SW 1271 (cell line): Measurements from ENCODE around the gene CPA5.

ENCODE experiments used
- DNase-seq, 2 experiments: peaks; one replicate each; lab custom pipeline; 2025; lab: John Stamatoyannopoulos, UW

The CPA5 gene

DNA sequence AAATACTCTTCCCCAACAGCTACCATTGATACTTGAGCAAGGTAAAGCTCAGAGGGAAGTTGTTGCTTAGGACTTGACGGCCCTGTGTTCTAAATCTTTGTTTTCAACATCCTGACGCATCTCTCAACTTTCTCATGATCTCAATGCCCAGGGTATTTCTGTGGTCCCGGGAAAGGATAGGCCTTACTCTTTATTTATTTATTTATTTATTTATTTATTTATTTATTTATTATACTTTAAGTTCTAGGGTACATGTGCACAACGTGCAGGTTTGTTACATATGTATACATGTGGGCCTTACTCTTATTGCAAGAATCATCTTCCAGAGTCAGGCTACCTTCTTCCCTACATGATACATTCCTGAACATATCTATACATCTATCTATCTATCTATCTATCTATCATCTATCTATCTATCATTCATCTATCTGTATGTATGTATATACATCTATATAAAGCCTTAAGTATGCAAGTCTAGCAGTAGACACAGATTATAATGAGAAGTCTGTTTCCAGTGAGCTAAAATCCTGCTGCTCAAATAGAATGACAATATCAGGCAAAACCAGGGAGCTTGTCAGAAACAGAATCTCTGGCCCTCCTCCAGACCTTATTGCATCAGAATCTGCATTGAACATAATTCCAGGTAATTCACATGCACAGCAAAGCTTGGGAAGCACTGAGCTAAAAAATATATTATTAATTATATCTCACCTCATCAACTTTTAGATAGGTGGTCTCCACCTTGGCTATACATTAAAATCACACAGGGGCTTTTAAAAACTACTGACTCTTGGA is 12.2 kb upstream of the CPA5 start:
- no peak for DNase-seq

DNA sequence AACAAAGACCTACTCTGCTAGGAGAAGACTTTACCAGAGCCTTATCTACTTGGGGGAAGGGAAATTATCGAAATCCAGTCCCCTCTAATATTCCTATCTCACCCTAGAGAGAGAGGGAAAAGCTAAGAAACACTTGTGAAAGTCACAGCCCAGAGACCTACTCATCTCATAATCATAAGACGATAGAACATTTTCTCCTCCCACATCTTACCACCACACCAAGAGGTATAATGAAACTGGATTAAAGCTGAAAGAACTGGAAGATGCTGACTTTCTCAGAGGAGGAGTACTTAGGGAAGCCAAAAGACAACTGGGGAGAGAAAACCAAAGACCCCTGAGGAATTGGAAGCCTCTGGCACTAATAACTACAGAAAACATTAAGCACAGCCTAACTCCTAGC is 10.8 kb upstream of the CPA5 start:
- no peak for DNase-seq

DNA sequence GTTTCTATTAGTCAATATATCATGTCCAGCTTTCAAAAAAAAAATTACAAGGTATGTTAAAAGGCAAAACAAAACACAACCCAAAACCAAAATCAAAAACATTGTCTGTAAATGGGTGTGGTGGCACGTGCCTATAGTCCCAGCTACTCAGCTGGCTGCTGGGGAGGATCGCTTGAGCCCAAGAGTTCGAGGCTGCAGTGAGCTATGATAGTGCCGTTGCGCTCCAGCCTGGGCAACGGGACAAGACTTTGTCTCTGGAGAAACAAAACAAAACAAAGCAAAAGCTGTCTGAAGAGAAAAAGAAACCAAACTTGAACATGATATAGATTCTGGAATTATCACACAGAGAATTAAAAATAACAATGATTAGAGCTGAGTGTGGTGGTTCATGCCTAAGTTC is 10.3 kb upstream of the CPA5 start:
- no peak for DNase-seq

DNA sequence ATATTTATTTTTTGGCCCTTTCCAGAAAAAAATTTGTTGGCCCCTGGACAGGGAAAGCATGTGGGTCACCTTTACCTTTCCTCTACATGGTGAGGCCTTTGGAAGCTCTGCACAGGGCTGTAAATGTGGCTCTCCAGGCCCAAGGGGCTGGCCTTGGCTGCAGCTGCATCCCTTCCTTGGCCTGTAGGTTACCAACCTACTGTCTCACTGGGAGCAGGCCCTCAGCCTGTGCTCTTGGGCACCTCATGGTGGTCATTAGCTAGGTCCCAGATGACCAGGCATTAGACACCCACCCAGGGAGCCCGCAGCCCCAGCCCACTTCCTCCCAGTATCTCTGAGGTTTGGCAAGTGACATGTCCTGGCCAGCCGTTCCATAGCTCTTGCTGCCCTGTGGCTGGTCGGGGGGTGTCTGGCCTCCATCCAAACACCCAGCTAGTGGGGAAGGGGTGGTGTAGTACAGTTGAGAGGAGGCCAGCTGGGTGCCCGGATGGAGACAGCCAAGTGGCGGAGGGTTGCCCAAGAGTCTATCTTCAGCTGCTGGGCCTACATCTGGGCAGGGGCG is 7.1 kb upstream of the CPA5 start:
- DNase-seq, result no peak

DNA sequence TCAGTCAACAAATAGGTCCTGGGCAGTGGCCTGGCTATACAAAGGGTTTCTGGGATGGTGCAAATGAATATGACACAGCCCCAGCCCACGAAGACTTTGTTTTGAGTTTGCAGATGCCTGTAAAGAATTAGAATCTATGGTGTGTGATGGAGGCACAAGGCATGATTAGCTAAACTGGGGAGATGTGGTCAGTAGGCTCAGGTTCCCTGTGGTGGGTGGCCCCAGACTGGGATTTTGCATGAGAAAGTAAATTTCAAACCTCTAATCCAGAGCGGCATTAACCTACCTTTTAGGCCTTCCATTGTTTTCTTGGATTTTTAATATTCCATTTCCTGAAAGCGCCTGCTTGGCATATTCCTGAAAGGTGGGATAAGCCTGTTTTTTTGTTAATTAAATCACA is 6.4 kb upstream of the CPA5 start:
- no peak for DNase-seq

DNA sequence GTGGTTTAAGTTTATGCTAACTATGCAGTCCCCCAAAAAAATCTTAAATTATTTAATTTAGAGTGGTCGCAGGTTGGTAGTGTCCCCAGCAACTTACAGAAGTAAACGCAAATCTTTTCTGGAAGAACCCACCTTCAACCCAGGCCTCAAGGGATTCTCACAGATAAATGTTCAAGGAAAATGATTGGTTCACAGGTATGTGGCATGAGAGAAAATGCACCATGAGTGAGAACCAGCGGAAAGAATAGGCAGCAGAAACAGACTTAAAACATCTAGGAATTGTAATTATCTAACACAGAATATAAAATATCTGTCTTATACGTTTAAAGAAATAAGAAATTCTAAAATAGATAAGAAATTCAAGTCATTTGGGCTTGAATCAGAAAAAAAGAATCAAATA is 2.7 kb upstream of the CPA5 start:
- no peak for DNase-seq

DNA sequence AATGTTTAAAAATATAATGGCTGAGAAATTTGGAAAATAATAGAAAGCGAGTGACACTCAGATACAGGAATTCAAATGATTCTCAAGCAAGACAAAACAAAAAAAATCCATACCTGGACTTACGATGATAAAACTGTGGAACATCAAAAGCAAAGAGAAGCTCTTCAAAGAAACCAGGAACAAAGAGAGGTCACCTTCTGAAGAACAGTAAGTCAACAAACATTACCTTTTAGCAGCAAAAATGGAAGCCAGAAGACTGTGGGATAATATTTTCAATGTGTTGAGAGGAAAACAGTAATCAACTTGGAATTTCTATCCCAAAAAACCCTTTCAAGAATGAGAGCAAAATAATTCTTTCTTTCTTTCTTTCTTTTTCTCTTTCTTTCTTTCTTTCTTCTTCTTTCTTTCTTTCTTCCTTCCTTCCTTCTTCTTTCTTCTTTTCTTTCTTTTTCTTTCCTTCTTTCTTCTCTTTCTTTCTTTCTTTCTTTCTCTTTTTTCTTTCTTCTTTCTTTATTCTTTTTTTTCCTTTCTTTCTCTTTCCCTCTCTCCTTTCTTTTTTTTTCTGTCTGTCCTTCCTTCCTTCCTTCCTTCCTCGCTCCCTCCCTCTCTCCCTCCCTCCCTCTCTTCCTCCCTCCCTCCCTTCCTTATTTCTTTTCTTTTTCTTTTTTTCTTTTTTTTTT is 1.8 kb upstream of the CPA5 start:
- no peak for DNase-seq

DNA sequence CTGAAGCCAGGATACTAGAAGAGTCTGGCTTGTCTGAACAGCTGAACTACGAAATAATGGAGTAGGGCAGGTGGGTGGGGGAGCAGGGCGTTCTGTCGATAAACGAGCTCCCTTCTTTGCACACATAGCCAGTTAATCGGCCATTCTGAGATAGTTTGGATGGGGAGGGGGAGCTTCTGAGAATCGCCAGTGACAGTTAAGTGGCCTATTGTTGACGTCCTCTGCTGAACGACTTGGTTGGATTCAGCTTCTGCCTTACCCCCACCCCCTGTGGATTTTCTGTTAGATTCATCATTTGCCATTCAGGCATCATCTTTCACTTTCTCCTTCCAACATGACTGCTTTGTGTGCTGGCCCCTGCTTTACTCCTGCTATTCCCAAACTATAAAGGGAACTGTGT is 520 bp downstream of the CPA5 start:
- no peak for DNase-seq

DNA sequence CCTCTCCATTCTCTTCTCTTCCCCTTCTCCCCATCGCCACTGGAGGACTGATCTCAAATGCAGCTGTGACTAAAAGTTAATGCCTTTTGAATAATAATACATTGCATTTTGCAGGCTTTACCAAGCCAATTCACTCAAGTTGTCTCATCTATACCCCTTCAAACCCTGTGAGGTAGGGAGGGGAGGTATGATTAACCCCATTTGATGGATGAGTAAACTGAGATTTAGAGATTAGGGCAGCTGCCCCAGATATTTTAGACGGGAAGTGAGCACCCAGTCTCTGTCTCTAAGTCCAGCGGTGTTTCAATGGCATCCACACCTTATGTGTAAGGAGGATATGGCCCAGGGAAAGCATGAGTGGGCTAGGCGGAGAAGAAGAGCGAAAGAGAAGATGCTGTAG is 1.1 kb downstream of the CPA5 start:
- no peak for DNase-seq

DNA sequence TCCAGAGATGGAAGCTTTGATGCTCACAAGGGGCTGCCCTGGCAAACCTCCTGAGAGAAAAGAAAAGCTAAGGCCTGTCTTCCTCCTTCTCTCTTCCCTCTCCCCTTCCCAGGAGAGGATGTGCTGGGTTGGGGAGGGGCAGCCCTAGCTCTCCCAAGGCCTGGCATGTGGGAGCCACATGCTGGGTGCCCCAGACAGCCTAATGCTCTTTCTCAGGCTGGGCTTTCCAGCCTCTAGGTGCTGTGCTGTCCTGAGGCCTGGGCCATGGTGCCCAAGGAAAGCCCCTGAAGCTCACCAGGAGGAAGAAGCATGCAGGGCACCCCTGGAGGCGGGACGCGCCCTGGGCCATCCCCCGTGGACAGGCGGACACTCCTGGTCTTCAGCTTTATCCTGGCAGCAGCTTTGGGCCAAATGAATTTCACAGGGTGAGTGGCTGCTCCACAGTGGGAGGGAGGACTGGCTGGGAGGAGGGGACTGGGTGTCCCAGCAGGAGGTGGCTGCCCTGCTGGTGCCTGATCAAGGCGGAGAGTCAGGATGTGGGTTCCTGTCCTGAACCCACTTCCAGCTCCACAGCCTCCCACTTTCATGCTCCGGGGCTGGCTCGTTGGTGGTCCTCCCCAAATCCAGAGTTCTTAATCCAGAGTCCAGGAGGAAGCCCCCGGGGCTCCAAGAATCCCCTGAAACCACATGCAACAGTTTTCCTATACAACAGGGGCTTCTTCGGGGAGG is 1.7 kb downstream of the CPA5 start:
- no peak for DNase-seq

DNA sequence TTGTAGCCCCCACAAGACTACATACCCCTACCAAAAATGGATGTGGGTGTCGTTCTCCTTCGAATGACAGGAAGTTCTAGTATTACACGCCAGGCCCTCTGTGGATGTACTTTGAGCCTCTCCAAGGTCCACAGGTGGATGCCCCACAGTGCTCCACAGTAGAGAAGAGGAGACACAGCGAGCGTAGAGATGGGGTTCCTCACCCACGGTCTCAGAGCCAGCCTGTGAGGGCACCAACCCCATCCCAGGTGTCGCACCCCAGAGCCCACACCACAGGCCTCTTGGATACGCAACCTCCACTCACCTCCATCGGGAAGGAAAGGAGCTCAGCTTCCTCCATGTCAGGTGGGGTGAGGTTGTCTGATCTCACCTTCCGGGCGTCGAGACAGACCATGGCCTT is 2.3 kb downstream of the CPA5 start:
- no peak for DNase-seq

DNA sequence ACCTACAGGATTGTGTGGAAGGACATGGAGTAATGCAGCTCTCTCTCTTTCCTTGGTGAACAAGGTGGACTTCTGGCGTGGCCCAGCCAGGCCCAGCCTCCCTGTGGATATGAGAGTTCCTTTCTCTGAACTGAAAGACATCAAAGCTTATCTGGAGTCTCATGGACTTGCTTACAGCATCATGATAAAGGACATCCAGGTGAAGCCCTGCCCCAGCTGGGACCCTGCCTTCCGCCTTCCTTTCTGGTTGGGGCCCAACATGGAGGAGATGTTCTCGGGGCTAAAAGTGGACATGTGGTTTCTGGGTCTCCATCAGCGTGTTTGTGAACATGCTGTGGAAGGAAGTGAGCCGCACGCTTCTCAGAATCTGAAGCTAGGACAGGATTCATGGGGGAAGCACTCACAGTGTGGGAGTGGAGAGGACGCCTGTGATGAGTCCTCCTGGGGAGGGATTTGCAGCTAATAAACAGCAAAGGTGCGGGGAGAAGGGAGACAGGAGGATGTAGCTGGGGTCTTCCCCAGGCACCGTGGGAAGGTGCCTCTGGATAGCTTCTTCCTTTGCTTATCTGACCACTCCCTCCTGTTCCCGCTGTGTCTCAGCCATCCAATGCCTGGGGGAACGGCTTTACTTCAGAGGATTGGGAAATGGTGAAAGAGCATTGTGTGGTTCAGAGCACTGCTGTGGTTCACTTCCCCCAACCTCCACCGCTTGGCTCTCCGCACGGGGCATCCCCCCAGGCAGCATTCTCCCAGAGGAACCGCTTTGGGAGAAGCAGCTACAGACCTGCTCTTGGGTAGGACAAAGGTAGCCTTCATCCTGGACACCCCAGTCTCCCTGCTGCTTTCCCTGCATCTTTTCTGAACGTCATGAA is 5.5 kb downstream of the CPA5 start:
- DNase-seq, result no peak

DNA sequence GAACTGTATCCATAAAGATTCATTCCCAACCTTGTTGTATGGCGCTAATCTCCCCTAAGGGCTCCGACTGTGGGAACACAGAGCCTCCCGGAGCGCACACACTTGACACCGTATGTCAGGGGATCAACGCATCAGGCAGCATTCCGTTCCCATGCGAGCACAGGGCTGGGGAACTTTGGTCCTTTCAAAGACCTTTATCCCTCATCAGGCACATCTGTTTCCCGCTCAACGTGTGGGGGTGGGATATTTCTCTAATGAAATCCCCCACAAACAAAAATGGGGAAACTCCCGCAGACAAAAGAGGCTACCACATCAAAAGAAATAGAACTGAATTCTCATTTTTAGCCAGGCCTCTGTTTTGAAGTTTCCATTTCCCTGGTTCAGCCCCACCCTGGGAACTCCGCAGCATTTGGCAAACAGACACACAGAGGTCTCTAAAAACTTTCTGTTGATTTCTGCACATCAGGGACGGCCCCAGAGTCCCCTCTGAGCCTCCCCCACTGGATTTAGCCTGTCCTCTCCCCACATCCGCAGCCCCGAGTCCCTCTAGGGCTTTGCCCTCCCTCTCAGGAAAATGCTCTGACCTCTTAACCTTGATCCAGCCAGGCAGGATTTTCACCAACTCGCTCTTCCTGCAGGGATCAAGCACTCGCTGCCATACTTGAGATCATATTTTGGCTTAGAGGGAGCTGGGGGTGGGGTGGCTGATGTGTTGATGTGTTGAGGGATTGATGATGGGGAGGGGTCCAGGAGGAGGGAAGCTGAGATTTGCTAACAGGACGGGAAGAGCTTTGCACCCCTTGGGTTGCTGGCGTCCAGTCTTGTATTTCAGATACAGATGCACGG is 6.6 kb downstream of the CPA5 start:
- DNase-seq, result no peak

DNA sequence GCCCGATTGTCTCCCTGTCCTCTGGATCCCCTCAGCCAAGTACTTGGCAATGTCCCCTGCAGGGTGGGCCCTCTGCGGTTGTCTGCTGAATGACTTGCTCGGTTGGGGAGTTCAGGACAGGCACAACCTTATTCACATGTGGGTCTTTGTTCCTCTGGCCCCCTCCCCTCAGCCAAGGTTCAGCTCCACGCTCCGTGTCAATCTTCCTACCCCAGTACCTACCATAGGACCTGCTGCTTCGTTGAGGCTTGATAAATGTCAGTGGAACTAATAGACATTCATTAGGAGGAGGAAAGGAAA is 7.1 kb downstream of the CPA5 start:
- DNase-seq, result no peak

DNA sequence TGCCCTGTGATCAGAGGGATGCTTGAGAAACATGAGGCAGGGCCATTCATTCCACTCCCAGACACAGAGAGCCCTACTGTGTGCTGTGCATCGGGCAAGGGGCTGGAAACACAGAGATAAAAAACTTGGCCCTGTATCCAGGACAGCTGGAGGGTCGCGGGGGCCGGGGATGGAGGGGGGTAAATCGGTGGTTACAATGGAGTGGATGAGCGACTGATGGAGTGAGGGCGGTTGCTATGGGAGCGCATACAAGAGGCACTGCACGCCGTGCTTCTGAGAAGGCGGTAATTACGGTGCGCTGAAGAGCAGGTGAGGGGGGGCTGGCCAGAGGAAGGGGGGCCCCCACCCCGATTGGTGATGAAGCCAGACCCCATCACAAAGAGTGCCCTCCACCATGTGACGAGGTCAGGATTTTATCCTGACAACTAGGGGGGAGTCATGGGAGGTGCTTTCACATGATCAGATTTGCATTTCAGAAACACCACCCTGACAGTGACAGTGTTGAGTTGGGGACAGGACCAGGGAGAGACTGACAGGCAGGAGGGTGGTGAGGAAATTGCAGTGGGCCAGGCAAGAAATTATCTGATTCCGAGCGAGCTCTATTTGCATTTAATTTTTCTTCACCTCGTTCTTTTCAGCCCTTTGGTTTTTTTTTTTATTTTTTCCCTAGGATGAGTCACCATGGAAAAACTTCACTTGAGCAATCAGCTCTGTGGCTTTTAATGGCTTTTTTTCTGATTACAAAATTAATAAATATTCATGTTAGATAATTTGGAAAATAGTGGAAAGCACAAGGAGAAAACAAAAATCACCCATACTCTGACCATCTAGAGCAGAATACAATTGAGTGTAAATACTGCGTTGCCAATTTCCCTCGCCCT is 7.8 kb downstream of the CPA5 start:
- peak in 1 of 2 experiments; percentile 26 for DNase-seq

DNA sequence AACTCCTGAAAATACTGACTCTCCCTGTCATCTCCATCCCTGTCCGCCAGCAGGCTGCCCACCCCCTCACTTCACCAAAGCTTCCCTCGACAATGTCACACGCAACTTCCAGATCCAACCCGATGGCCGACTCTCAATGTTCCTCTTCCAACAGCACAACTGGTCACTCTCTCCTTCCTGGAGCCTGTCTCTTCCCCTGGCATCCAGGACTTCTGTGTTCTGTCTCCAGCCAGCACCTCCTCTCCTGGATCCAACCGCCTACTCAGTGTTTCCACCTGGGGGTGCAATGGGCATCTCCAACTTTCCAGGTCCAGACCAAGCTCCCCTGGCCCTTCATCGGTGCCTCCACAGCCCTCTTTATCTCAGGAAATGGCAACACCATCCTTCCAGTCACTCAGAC is 8.6 kb downstream of the CPA5 start:
- peak in 1 of 2 experiments; percentile 7 for DNase-seq

DNA sequence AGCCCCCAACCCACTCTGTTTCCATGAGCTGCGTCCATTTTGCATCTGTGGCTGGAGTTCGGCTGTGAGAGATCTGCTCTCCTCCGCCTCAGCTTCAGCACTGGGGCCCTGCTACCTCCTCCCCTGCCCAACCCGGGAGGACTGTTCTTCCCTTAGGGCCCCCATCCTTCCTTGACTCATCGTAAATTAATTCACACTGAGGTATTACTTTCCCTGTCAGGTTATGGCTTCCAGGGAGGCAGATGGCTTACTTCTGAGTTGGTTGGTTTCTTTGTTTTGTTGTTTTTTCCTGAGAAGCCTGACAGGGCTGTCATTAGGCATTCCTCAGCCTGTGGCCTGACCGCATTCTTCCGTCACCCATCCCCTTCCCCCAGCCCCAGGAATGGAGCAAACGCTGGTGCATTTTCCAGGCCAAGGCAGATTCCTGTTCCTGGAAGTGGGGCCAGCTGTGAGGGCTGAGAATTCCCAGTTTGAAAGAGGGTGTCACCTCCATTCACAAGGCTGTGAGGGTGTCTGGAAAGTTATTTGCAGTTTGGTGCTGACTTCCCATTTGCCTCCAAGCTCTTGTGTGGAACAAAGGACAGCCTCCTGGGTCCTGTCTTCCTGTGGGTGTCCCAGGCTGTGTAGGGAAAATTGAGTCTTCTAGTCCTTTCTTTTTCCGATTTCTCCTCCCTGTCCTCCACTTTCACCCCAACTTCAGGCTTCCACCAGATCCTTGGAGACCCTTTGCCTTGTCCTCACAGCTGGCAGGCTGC is 11.7 kb downstream of the CPA5 start:
- peak; percentile 95 to 98 for DNase-seq

DNA sequence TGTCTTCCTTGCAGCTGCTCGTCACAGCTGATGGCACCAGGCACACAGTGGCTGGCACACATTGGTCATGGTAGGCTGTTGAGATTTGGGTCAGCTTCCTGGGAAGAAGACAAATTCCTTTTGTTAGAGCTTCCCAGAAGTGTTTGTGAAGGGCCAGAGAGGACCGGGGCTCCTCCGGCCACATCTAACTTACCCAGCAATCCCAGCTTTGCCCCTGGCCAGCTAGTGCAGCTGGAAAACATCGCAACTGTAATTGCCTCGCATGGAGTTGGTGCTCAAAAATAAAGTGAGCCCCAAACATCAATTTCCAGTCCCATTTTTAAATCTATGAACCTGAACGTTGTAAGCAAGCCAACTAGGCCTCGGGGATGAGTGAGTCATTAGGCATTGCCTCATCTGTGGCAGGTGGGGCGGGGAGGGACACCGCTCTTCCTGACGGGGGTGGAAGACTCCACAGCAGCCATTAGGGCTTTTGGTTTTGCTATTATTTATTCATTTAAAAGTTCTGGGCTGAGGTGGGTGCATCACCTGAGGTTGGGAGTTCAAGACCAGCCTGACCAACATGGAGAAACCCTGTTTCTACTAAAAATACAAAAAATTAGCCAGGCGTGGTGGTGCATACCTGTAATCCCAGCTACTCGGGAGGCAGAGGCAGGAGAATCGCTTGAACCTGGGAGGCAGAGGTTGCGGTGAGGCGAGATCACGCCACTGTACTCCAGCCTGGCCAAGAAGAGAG is 12.4 kb downstream of the CPA5 start:
- peak; percentile 36 to 74 for DNase-seq

DNA sequence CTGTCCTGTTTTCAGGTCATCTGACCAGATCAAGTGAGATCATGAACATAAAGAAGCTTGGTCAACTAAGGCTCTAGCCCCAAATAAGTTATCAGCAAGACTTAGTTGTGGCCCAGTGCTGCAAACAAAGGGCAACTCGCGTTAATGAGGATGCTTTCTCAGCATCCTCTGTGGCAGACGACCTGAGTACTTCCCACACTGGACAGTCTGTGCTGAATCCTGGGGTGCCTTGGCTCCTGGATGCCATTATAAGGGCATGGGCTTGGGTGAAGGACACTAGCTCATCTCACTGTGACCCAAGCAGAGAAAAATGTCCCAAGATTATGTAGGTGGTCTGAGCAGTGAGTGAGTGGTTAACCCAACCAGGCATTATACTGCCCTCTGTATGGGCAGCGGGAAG is 13.9 kb downstream of the CPA5 start:
- DNase-seq, result no peak
